HG03520 (cell line): ENCODE measurements around the gene PPIL1.

ENCODE experiments used
- ATAC-seq: cut with Tn5 transposase; IDR thresholded peaks from one replicate; pipeline ENCODE4 v1.9.1; 2021; ENCODE audit warnings: mild to moderate bottlenecking, moderate library complexity; ENCODE audit not compliant: unreplicated experiment

The PPIL1 gene

DNA sequence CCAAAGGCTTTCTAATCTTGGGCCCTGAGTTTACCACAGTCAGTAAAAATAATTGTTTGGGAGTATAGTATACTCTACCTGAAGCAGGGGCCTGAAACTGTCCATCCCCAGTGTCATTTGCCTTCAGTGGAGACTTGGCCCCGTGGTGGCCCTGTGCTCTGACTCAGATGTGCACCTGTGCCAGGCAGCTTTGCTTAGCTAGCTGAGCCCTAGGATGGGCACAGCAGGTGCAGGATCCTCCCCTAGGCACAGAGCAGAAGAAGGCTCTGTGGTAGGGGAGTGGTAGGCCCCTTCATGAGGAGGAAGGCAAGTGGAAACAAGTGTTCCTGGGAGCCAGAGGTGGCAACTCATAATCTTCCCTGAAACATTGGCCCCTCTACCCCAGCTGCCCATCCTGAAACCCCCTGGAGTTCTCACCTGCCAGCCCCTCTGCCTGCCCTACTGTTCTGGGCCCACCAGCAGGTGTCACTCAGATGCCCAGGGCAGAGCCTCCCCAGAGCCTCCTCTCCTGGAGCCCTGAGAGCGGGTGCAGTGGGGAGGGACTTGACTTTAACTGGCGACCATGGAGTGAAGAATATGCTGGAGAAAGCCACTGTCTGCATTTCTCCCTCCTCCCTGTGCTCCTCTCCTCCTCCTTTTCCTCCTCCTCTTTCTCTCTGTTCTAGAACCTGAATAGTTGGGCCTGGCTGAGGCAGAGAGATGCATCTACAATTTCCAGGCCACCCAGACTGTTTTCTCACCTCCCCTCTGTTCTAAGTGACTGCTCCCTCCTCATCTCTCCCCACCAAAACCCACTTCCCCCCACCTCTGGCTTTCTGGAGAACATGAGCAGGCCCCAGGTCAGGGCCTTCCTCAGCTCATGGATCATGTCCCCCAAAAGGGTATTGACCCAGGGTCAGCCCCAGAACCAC lies 38.2 kb downstream of the PPIL1 start:
- ATAC-seq, result no peak

DNA sequence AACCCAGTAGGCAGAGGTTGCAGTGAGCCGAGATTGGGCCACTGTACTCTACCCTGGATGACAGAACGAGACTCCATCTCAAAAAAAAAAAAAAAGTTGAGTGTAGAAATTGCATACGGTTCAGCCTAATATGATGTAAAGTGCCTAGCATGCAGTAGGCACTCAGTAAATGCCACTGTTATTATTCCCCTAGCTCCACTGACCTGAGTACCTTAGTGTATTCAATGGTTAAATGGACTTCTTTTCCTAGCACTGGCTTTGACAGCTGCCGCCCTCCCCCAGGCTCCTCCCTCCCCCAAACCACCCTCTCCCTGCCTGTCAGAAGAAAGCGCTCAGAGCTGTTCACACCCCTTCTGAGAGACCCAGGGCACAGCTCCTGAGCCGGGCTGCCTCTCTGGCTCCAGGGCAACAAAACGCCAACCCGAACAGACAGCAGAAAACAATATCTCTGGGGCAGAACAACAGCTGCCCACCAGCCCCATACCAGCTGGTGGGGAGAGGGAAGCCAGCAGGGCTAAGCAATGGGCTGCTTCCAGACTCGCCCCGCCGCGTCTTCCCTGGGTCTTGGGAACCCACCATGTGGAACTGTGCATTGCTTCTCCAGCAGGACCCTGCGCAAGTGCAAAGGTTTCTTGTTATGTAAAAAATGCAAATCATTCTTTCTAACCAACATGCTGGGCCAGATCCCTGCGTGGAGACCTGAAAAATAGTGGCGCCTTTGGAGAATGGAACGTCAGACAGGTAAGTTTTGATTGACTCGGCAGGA lies 39.8 kb downstream of the PPIL1 start:
- ATAC-seq, result no peak

DNA sequence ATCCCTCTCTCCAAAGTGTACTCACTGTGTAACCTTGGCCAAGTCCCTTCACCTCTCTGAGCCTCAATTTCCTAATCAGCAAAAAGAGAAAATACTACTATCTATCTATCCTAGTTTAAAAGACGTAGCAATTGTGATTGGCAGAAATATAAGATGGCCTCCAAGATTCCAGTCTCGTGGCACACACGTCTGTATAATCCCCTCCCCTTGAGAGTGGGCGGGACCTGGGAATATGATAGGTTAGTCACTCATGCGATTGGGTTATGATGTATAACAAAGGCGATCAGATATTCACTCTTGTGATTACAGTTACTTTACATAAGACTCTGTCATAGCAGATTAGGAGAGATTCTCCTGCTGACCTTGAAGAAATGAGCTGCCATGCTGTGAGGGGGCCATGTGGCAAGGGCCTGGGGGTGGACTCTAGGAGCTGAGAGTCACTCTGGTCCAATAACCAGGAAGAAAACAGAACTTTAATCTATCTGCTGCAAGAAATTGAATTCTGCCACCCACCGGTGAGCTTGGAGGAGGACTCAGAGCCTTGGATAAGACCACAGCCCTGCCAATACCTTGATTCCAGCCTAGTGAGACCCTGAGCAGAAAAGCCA lies 41.3 kb downstream of the PPIL1 start:
- ATAC-seq, result no peak

DNA sequence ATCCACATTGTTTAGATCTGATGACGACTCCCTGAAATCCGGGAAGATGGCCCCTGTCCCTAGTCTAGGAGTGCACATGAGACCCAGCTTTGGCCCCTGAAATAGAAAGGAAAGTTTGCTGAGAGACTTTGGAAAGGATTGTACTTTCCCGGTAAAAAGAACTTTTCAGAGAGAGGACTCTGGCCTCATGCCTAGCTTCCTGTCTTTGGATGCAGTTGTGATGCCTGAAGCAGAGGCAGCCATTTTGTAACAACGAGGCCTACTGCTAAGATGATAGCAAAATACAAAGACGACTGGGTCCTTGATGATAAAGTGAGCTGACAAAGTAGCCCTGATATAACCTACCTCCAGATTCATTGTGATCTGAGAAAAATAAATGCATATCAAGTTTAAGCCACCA lies 42.3 kb downstream of the PPIL1 start:
- ATAC-seq, result no peak

DNA sequence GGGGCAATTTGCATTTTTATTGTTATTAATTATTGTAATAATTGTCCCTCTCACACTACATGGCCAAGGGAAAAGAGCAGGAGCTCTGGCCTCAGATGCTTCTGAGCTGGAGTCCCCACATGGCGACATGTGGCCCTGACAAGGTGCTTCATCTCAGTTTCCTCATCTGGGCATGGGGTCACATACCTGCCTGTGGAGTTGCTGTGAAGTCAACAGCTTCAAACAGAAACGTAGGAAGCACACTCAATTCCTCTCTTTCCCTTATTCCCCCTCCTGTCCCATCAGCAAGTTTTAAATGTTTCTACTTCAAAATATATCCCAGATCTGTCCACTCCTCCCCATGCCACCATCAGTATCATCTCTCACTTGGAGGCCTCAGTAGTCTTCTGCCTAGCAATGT lies 44.0 kb downstream of the PPIL1 start:
- no peak for ATAC-seq

DNA sequence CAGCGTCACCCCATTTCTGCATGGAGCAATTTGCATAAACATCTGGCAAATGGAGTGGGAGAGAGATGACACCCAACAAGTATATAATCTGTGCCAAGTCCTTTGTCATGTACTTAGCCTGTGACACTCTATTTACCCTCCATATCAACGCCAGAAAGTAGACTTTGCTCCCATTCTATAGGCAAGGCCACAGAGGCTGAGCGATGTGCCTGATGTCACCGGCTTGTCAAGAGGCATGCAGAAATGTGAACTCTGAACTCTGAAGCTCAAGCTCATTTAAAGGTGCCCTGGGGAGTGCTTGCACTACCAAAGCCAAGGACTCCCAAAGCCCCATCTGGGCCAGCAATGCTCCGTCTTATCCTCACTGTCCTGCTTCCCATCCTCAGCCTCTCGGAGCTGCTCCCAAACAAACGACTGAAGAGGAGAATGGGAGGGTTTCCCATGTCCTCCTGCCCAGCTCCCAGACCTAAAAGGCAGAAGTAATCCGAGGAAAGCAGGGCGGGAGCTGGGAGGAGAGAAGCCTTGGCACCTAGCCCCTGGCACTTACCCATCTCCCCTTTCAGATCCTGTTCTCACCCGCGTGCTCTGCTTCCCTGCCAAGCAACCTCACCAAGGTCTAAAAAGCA lies 44.6 kb downstream of the PPIL1 start:
- ATAC-seq, result no peak

DNA sequence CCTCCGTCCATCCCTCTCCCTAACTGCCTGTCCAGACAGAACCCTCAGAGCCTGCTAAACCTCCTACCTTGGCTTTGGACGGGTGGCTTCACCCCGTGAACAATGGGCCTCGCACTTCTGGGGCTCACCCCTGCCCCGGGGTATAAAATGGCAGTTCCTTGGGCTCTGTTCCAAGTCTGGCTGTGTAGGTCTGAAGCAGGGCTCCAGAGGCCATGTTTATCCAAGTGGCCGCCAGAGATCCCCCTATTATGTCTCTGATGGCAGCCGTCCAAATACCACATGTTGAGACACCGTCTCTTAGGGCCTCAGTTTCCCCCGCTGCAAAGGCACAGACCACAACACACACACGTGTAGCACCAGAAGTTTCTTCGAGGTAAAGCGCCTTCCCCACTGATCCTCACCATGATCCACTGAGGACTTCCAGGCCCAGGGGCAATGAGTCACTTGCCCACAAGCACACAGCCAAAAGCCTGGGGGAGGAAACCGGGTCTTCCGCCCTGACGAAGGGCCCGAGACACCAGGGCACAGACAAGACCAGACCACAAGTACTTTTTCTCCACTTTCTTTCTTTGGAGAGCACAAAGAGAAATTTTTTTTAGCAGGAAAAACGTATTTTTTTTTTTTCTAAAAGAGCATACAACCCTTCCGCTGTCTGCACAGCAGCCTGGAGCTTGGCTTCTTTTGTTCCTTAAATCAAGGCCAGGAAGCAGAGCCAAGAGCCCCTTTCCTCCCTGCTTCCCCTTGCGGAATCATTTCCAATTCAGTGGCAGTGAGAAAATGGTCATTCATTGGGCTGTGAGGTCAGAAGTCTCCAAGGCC lies 47.1 kb downstream of the PPIL1 start:
- ATAC-seq, result no peak

DNA sequence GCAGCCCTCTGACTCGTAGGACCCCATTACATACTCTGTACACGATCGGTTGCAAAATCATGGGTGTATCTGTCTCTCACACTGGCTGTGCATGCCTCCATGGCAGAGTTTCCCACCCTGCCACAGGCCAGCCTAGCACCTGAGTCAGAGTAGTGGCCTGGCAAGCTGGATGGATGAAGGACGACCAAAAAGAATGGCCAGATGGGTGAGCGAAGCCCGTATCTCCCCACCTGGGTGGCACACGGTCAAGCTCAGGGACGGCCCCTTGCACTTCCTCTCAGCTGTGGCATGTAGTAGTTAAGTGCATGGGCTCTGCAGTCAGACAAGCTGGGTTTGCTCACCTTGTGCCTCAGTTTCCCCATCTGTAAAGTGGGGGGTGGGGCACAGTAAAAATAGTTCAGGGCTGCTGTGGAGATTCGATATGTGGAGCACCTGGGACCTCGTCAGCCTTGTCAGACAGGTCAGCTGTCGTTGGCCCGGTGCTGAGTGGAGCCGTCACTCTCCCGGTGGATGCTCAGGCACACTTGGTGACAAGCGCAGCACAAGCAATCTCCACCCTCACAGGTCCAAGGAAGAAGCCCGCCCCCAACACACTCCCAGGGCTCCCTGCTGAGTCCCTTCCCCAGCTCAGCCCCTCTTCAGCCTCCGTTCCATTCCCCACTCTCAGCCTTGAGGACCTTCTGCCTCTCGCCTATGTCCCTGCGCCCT lies 47.9 kb downstream of the PPIL1 start:
- no peak for ATAC-seq

DNA sequence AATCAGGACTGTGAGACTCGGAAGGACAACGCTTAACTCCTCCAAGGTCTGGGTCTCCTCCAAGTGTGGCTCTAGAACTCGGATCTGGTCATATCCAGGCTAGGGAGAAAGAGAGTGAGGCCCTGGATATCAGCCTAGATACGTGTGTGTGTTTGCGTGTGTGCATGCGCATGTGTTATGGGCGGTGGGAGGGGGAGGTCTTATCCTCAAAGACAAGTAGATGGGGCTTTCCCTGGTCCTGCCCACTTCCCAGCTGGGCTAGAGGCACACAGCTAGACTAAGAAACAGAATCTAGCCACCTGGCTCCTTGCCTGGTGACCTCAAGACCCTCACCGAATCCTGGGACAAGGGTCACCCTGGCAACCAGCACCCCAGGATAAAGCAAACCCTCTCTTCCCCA lies 48.6 kb downstream of the PPIL1 start:
- ATAC-seq, result no peak

DNA sequence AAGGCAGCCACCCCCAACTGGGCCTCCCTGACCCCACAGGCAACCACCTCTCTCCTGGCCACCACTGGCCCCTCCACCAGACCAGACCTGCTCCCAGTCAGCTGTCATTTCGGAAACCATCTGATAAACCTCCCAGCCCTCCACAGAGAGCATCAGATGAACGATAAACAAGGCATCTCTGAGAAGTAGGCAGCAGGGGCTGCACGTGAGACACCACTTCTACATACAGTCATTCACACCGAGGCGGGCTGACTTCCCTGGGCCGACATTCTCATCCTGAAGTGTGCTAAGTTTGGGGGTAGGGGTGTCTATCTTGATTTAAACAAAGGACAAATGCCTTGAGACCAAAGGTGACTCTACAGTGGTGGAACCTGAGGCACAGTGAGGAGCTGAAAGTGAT lies 49.2 kb downstream of the PPIL1 start:
- ATAC-seq, result no peak

DNA sequence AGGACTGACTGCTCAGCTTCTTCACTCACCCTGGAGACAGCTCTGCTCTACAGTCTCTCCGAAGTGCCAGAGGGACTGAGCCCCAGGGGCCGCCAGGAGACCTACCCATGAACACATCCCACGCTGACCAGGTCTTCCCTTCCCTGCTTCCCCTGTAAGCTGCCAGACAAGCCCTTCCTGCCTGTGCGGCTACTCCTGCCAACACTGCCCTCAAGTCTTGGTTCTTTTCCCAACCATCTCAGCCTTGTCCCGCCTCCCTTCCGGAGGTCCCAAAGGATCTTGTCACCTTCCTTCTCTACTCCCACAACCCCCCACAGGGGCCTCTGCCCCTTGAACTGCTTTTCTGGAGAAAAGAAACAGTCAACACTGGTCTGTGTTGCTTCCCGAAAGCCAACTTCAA lies 50.4 kb downstream of the PPIL1 start:
- ATAC-seq, result no peak

DNA sequence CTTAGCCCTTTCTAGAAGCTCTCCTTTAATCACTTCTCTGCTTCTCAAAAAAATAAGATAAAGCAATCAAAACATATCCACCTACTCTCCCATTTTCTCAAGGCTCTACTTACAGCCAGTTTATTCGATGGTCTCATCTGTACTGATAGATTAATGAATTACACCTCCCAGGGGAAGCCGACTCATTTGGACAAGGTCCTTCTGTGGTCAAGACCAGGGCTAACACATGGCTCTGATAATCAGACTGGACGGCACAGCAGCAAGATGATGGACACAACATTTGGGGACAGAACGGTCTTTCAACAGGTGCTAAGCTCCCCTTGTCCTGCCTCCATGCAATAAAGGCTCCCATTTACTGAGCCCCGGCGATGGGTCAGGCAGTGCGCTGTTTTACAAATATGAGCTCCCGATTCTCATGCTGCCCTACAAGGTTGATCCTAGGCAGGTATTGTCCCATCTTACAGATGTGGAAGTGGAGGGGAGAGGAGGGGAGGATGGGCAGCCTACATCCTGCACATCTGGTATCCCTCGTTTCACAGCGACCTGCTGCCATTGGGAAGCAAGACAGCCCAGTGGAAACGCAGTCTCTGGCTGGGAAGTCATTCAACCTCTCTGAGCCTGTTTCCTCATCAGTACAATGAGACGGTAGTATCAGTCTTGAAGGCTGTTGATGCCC lies 51.0 kb downstream of the PPIL1 start:
- ATAC-seq, result no peak

DNA sequence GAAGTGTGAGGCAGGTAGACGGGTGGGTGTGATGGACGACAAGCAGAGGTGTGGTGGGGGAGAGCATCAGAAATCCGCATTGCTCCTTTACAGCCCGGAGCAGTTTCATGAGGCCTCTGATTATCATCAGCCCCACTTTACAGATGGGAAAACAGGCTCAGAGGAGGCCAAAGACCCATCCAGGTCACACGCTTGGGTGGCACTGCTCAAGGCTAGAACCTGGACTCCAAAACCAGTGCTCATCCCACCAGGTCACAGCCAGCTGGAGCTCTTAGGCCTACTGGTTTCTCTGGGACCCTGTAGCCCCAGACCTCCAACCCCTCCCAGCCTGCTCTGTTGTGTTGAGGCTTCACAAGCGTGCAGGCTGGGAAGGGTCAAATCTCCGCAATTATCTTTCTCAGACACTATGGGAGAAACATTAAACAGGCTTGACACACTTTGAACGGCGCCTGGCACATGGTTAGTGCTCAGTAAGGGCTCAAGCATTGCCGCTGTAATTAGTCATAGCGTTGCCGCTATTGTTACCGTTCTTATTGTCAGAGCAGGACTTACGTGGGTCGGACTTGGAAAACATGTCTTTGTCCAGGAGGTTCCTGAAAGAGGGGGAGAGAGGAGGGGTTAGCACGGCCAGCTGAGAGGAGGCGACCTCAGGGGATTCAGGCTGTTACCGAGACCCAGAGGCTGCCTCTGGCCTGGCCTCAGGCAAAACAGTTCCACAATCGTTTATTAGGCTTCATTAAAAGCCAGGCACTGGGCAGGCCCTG lies 51.9 kb downstream of the PPIL1 start:
- no peak for ATAC-seq

DNA sequence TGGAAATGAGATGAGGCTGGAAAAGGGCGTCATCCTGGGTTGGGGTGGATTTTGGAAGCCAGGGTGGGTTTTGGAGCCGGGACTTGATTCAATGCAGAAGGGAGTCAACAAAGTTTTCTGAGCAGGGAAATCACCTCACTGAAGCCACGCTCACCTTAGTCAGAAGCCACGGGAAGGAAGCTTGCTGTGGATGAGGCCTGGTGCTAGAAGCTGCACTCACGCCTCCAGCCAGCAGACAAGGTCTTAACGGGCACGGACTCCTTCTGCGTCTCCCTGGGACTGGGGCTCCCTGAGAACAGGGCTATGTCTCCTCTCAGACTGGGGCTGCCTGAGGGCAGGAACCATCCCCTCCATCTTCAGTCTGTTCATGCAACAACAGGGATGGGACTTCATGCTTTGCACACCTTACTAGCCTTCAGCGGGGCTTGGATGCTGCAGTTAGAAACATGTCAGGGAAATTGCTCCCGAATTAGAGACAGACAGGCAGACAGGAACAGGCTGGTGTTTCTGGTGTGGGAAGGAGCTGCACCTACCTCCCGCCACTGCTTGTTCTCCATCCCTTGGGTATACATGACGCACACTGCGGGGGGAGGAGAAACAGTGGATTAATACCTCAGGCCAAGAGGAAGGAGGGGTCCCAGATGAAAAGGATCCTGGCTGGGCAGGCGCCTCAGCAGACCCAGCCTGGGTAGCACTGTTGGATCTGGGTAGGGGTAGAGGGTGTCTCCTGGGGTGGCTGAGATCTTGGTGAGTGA lies 52.8 kb downstream of the PPIL1 start:
- ATAC-seq, result no peak

DNA sequence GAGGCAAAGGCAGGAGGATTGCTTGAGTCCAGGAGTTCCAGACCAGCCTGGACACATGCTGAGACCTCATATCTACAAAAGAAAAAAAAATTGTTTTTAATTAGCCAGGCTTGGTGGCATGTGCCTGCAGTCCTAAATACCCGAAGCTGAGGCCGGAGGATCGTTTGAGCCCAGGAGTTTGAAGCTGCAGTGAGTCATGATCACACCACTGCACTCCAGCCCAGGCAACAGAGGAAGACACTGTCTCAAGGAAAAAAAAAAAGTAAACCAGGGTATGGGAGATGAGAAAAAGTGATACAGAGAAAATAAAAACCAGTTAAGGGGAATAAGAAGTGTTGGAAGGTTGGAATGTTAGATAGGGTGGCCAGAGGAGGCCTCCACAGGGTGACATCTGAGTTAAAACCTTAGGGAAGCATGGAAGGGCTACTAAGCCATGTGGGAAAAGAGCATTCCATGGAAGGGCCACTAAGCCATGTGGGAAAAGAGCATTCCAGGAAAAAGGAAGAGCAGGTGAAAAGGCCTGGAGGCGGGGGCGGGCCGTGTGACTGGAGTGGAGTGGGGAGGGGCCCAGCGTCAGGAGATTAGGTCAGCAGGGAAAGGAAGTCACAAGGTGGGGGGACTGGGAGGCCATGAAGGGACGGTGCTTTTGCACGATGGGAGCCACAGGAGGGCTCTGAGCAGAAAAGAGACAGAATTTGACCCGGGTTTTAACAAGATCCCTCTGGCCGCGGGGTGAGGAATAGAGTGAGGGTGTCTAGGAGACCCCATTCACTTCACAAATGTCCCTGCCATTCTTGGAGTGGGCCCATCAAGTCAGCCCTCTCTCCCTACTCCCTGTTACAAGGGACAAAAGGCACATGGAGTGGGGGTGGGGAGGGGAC lies 53.7 kb downstream of the PPIL1 start:
- ATAC-seq, result no peak

DNA sequence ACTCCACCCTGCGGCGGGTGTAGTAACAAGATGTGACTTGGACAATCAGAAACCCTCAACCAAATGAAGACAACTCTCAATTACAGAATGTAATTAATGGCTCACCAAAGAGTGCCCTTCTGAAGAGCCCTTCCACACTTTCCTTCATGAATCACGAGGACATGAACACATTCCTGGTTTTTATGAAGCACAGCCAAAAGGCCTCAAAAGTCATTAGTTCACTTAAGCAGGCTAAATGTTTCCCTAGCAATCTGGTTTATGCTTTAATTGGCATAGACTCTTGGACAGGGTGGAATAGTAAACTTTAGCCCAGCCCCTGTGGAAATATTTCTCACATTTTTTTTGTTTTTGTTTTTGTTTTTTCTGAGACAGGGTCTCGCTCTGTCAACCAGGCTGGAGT lies 55.8 kb downstream of the PPIL1 start:
- ATAC-seq, result no peak

DNA sequence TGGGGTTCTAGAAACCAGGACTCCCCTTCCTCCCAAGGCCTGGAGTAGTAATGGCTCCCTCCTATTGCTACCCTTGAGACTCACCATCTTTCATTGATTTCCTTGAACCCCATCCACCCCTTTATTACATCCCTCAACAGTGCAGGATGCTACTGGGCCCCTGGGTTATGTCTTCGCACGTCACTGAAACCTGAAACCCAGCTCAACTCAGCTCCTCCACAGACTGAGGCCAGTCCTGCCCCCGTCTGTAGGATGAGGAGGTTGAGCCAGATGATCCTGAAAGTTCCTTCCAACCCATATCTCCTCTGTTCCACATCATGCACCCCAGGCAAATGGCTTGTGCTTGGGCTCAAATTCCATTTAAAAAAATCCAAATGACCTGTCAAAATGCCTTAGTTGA lies 56.8 kb downstream of the PPIL1 start:
- no peak for ATAC-seq
